Neural progenitor cell (in vitro differentiated cells): ENCODE measurements around the gene COPS7B.

Source experiments
- CTCF ChIP-seq: fragments of 200-600 bp; sonication (generic); IDR thresholded peaks from 2 replicates; pipeline ENCODE4 v1.5.1; 2017; ENCODE audit warnings: antibody characterized with exemption, mild to moderate bottlenecking
- EZH2 ChIP-seq: fragments of 200-600 bp; sonication (generic); IDR thresholded peaks from 2 replicates; pipeline ENCODE4 v1.6.1; 2017; ENCODE audit warnings: antibody characterized with exemption, mild to moderate bottlenecking, moderate library complexity

- TF ChIP-seq CTCF (no peak), EZH2 (no peak)
Observed at GRCh38 chr2:231810905-231811304, 24.7 kb downstream of the COPS7B start.
